Kidney capillary endothelial cell (primary cell): ENCODE data around the gene ARHGAP8.

Experiments used
- DNase-seq: peaks from one replicate; pipeline ENCODE4 v3.0.0-alpha.2; 2018; ENCODE audit warnings: low spot score

The ARHGAP8 gene

GRCh38 chr22:44862281-44862680 lies 109.9 kb downstream of the ARHGAP8 start:
- DNase-seq: no peak

GRCh38 chr22:44862981-44863860 lies 110.8 kb downstream of the ARHGAP8 start:
- no peak for DNase-seq

- DNase-seq: no peak
Measured at GRCh38 chr22:44865193-44866057, 113.0 kb downstream of the ARHGAP8 start.

DNA sequence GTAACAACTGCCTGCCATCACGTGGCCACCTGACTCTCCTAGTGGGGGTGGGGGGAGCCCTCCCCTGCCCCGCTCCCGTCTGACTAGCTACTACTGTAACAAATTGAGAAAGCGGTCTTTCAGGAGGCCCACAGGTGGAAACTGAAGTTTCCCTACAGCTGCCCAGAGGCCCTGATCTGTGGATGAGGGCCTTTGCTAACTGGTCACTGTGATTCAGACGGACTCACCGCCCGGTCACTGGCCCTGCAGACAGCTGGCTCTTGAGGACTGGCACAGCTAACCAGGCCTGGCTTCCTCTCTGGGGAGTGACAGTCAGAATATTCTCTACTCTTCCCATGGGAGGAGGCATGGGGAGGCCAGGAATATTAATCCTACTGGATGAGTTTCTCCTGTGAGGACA lies 116.8 kb downstream of the ARHGAP8 start:
- DNase-seq: no peak

GRCh38 chr22:44870021-44870420 lies 117.6 kb downstream of the ARHGAP8 start:
- DNase-seq: no peak

- no peak for DNase-seq
Measured at GRCh38 chr22:44871782-44872181, 119.4 kb downstream of the ARHGAP8 start.

DNA sequence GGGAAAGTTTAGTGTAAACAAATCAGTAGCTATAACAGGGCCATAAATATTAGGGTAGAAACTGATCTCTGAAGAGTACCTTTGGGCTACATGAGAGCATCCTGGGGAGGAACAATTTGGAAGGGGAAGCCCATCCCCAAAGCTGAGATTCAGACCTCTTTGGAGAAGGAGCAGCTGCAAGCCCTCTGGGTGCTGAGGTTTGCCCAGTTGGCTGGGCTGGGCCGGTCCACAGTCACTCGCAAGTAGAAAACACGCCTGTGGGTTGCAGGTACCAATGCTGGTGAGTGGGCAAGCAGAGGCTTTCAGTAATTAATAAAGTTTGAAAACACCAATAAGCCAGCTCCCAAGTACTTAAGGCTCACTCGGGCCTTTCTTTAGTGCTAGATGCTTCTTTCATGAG lies 124.5 kb downstream of the ARHGAP8 start:
- no peak for DNase-seq

- DNase-seq: no peak
Measured at GRCh38 chr22:44878483-44879300, 126.3 kb downstream of the ARHGAP8 start.

- DNase-seq: no peak
Measured at GRCh38 chr22:44879301-44879680, 126.9 kb downstream of the ARHGAP8 start.

DNA sequence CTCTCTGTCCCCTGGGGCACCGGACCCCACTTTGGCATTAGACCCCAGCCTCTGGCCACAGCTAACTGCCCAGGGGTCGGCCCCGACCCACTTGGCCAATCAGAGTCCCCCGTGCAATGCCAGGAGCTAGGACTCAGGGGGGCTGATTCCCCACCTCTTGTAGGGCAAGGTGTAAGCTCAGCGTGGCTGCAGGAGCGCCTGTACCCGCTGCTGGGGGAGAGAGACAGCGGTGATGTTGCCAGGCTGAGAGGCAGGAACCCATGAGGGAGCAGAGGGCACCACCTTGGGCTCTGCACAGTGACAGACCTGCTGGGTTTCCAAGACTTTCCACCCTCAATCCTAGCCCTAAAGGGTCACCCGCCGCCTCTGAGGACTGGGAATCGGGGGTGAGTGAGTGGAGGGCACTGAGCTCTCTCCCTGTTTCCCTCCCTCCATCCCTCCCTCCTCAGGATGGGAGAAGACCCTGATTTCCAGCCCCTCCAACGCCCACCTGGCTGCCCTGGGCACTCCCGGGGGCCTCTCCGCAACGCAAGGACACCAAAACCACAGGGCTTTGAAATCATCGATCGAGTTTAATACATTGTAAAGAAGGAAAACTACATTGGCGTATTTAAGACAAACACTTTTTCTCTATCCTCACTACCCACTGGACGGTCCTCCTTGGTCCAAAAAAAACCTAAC lies 128.4 kb downstream of the ARHGAP8 start:
- no peak for DNase-seq

GRCh38 chr22:44881624-44882023 lies 129.2 kb downstream of the ARHGAP8 start:
- no peak for DNase-seq

DNA sequence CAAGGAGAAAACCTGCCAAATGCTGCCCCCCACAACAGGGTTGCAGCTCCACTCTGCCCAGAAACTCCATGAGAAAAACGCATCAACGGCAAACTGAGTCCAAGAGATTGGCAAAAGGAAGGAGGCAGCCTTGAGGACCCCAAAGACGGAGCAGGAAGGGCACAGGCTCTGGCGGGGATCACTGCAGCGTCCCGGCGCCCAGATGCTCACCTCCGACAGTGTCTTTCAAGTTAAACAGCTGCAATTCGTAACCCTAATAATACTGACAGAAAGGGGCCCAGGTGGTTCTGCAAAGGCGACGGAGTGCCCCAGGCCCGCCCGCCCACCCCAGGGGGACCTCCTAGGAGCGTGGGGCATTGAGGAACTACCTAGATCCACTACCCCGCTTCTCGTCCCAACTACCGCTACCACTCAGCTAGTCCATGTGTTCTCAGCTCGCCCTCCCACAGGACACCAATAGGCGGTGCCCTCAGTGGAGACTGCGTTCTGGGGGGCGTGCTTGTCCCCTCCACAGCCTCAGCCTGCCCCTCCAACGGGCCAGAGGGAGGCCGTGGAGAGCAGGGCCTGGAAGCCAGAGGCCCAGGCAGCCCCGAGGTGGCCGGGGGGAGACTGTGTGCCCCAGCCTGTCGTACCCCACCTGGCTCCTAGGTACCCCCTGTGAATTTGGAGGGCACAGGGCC lies 130.0 kb downstream of the ARHGAP8 start:
- no peak for DNase-seq

- DNase-seq: no peak
Measured at GRCh38 chr22:44883011-44883421, 130.6 kb downstream of the ARHGAP8 start.

- DNase-seq: no peak
Measured at GRCh38 chr22:44884562-44884961, 132.2 kb downstream of the ARHGAP8 start.

GRCh38 chr22:44884968-44885805 lies 132.8 kb downstream of the ARHGAP8 start:
- no peak for DNase-seq

- DNase-seq: no peak
Measured at GRCh38 chr22:44885806-44886360, 133.5 kb downstream of the ARHGAP8 start.

GRCh38 chr22:44887941-44888366 lies 135.6 kb downstream of the ARHGAP8 start:
- no peak for DNase-seq

- no peak for DNase-seq
Measured at GRCh38 chr22:44888491-44889254, 136.3 kb downstream of the ARHGAP8 start.
